GM13977 (cell line): ENCODE results near the gene STX2.
"Not testable (repeated sequence)": the region's sequence is repeated elsewhere in the genome, so short reads cannot be mapped to it uniquely, and the experiment has no call there.

Source experiments
- DNase-seq: peaks from one replicate; pipeline ENCODE4 v3.0.0; 2012; ENCODE audit warnings: low spot score
- CTCF ChIP-seq: IDR thresholded peaks from 2 replicates; pipeline ENCODE4 v1.5.1; 2012; ENCODE audit warnings: mild to moderate bottlenecking, control low read depth; ENCODE audit not compliant: insufficient read depth; ENCODE audit errors: extremely low read depth, missing control alignments
- in situ Hi-C: fragments of 300-500 bp; cut with MboI; formaldehyde crosslinking; loops from one replicate; pipeline ENCODE4 v1.12.0; 2022; ENCODE audit warnings: low sequenced_read_pairs, low pct_unique_long_range_greater_than_20kb, mixed read lengths, inconsistent platforms; ENCODE audit not compliant: unreplicated experiment

Gene STX2

GRCh38 chr12:130787041-130787440, 52.0 kb downstream of the STX2 start:
- no peak for TF ChIP-seq CTCF
- no peak for DNase-seq
- in situ Hi-C loops = no loop called here

GRCh38 chr12:130783110-130783715, 55.8 kb downstream of the STX2 start:
- no peak for TF ChIP-seq CTCF
- in situ Hi-C loops = no loop called here
- DNase-seq = no peak

GRCh38 chr12:130782245-130782644, 56.8 kb downstream of the STX2 start:
- in situ Hi-C loops, DNase-seq: not testable (repeated sequence)

- in situ Hi-C loops = no loop called here
- TF ChIP-seq CTCF = no peak
- DNase-seq = no peak
Measured at GRCh38 chr12:130780880-130781575, 58.0 kb downstream of the STX2 start.

GRCh38 chr12:130780325-130780724, 58.7 kb downstream of the STX2 start:
- DNase-seq = no peak
- in situ Hi-C loops = no loop called here
- TF ChIP-seq CTCF = no peak

- TF ChIP-seq CTCF = no peak
- in situ Hi-C loops = no loop called here
- DNase-seq = no peak
Measured at GRCh38 chr12:130778776-130779175, 60.3 kb downstream of the STX2 start.

- DNase-seq = no peak
- in situ Hi-C loops = no loop called here
- TF ChIP-seq CTCF = no peak
Measured at GRCh38 chr12:130776857-130777339, 62.2 kb downstream of the STX2 start.
